HG02885 (cell line): ENCODE data around the gene SPEF1.
A peak's percentile ranks its signal among the peaks of the same experiment; 100 is the strongest.

ENCODE experiments used
- ATAC-seq: cut with Tn5 transposase; IDR thresholded peaks from one replicate; pipeline ENCODE4 v1.9.1; 2021; ENCODE audit warnings: mild to moderate bottlenecking; ENCODE audit not compliant: unreplicated experiment, poor library complexity

The SPEF1 gene

DNA sequence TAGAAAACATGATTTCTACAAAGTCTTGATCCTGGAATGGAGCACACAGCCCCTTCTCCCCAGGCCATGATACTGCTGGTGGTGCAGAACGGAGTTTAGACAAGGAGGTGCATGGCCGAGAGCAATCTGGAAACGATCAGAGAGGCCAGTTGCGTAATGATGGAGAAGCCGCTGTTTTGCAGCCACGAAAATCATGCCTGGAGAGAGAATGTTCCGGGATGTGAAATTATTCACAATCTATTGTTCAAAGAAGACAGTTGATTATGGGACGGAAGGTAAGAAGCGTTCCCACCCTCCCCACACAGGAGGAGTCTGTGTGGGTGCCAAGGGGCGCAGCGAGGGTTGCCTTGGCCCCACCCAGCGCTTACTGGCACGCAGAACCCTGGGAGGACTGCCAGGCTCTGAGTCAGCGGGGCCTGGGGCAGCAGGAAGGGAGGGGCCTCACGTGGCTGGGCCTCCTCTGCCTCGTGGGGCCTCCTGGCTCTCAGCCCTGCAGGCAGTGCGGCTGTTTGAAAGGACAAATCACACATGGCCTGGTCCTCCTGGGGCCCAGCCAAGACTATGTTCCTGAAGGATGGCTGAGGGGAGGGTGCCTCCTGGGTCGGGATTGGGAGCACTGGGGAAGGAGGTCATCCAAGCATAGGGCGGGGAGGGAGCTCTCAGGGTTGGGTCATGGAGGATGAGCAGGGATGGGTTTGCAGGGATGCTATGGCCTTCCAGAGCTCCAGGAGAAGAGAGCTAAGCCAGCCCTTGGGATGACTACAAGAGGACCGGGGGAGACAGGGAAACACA lies 30.4 kb upstream of the SPEF1 start:
- ATAC-seq, result no peak

- ATAC-seq, result no peak
Observed at GRCh38 chr20:3808544-3808943, 27.3 kb upstream of the SPEF1 start.

DNA sequence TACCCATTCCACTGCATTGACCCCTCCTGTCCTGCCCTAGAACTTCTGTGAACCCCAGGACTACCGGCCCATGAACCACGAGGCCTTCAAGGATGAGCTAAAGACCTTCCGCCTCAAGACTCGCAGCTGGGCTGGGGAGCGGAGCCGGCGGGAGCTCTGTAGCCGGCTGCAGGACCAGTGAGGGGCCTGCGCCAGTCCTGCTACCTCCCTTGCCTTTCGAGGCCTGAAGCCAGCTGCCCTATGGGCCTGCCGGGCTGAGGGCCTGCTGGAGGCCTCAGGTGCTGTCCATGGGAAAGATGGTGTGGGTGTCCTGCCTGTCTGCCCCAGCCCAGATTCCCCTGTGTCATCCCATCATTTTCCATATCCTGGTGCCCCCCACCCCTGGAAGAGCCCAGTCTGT lies 23.5 kb upstream of the SPEF1 start:
- no peak for ATAC-seq

GRCh38 chr20:3804254-3804751 lies 23.1 kb upstream of the SPEF1 start:
- ATAC-seq, result no peak

DNA sequence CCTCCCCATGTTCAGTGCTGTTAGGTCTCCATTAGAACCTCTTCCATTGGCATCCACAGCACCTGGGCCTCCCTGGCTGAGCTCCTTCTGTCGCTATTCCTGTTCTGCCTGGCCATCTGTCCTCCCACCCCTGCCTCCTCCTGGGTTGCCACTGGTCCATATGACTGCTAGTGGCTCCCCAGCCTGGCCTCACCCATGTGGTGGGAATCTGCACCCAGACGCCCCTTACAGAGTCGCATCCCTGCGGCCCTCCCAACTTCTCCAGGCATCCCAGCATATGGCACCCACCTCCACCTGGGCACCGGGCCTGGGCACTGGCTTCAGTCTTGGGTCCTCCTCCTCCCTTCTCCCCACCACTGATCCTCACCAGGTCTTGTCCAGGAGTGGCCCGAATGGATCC lies 22.6 kb upstream of the SPEF1 start:
- ATAC-seq, result no peak

GRCh38 chr20:3803289-3803688 lies 22.0 kb upstream of the SPEF1 start:
- ATAC-seq, result no peak

GRCh38 chr20:3802524-3803239 lies 21.4 kb upstream of the SPEF1 start:
- ATAC-seq, result no peak

GRCh38 chr20:3801846-3802245 lies 20.6 kb upstream of the SPEF1 start:
- no peak for ATAC-seq

GRCh38 chr20:3801299-3801698 lies 20.1 kb upstream of the SPEF1 start:
- no peak for ATAC-seq

DNA sequence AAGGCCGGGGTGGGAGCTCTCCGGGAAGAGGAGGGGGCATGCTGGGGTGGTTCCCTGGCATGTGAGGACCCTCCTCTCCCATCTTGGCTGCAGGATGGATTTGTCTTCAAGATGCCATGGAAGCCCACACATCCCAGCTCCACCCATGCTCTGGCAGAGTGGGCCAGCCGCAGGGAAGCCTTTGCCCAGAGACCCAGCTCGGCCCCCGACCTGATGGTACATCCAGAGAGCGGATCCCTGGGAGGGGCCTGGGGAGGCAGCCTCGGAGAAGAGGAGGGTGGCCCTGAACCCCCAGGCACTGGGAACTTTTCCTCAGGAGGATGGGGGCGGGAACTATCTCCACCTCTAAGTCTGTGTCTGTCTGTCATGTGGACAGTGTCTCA lies 19.6 kb upstream of the SPEF1 start:
- ATAC-seq, result no peak

GRCh38 chr20:3800256-3800877 lies 19.1 kb upstream of the SPEF1 start:
- no peak for ATAC-seq

GRCh38 chr20:3798908-3799248 lies 17.6 kb upstream of the SPEF1 start:
- ATAC-seq, result no peak

DNA sequence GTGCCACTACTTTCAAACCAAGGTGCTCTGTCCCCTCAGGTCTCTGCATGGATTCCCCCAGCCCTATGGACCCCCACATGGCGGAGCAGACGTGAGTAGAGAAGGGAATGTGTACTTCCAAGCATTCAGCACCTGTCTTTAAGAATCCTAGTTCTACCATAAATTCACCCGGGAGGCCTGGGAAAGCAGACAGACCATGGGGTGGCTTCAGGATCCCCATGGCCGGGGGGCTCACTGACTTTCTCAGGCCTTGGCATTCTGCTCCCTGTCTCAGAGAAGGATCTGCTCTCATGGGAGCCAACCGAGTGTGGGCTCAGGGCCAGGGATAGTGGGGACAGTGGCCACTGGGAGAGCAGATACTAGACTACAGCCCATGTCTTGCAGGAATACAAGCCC lies 17.1 kb upstream of the SPEF1 start:
- no peak for ATAC-seq

GRCh38 chr20:3797592-3798372 lies 16.5 kb upstream of the SPEF1 start:
- no peak for ATAC-seq

GRCh38 chr20:3797226-3797545 lies 15.9 kb upstream of the SPEF1 start:
- ATAC-seq, result no peak

DNA sequence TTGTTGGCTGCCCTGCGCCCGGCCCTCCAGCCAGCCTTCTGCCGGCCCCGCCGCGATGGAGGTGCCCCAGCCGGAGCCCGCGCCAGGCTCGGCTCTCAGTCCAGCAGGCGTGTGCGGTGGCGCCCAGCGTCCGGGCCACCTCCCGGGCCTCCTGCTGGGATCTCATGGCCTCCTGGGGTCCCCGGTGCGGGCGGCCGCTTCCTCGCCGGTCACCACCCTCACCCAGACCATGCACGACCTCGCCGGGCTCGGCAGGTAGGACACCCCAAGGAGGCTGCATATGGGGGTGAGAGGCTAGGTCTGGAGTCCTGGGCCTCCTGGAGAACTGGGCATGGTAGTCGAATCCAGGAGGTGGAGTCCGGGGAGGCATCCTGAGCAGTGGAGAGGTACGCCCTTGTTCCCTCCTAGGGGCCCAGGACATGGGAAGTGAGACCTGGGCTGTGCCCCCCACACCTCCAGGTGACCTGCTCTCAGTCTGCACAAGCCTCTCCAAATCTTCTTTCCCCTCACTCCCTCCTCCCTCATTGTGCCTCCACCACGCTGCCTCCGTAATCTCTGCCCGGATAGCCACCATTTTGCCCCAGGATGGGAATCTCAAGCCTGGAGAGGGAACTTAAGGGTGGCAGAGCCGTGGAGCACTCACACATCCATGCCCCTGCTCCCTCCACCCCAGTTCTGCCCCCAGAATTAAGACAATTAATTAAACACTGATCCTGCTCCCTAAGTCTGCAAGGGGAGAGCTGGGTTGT lies 15.4 kb upstream of the SPEF1 start:
- ATAC-seq, result no peak

- peak; percentile 78 for ATAC-seq
Observed at GRCh38 chr20:3795511-3796468, 14.5 kb upstream of the SPEF1 start, which contains the start of gene CDC25B. Gene CDC25B (plus strand): TSS chr20:3796310. CDS start chr20:3796532, 222 bp downstream.

GRCh38 chr20:3794701-3795420 lies 13.6 kb upstream of the SPEF1 start:
- ATAC-seq, result no peak
